GM10266 (cell line): Measurements from ENCODE around the gene MAPK11.

Experiments used
- DNase-seq: peaks from one replicate; pipeline ENCODE4 v3.0.0; 2012; ENCODE audit errors: extremely low spot score
- CTCF ChIP-seq: IDR thresholded peaks from 2 replicates; pipeline ENCODE4 v1.5.1; 2012; ENCODE audit warnings: mild to moderate bottlenecking, low read depth; ENCODE audit not compliant: control insufficient read depth, insufficient read depth; ENCODE audit errors: missing control alignments

MAPK11 gene

DNA sequence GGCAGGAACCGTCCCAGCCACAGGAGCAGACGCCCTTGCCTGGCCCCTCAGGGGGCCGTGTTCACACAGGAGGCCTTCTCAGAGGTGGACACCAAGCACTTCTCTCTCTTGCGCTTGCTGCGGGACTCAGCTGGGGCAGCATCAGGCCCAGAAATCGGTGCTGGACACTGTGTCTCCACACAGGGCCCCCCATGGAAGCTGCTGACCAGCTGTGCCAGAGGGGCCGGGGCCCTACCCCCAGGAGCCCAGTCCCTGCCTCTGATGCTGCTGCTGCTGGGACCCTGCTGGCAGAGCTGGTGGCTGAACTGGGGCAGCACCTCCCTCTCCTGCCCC, 33.3 kb upstream of the MAPK11 start:
- no peak for DNase-seq
- TF ChIP-seq CTCF, result no peak

DNA sequence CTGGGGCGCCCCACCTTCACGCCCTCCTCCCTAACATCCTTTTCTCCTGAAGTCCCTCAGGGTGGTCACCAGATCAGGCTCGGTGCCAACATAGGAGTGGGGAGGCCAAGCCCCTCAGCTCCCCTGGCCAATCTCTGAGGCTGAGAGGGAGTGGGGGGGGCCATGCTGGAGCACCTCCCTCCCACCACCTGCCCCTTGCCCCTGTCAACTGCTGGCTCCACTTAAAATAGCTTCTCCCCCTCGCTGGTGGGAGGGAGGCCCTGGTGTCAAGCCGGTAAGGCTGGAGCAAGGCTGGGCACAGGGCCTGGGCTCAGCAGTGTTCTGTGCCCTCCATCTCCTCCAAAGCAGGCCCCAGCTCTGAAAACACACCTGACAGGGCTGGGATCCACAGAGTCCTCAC, 32.4 kb upstream of the MAPK11 start:
- no peak for TF ChIP-seq CTCF
- no peak for DNase-seq

GRCh38 chr22:50302041-50302541, 31.9 kb upstream of the MAPK11 start:
- TF ChIP-seq CTCF, result no peak
- DNase-seq, result no peak

- no peak for TF ChIP-seq CTCF
- DNase-seq, result no peak
These were observed 31.4 kb upstream of the MAPK11 start for GRCh38 chr22:50301581-50301991.

GRCh38 chr22:50300620-50301257, 30.6 kb upstream of the MAPK11 start:
- no peak for DNase-seq
- TF ChIP-seq CTCF, result no peak

GRCh38 chr22:50299785-50300619, 29.8 kb upstream of the MAPK11 start:
- TF ChIP-seq CTCF, result no peak
- DNase-seq, result no peak

GRCh38 chr22:50298937-50299784, 29.0 kb upstream of the MAPK11 start:
- DNase-seq, result no peak
- TF ChIP-seq CTCF, result no peak
